H1 (cell line): Measurements from ENCODE around the gene TRMT61A. TPM values are rescaled to one million over a fixed set of nuclear protein-coding genes. Genes with fewer than 3 reads are reported as not detected.

Experiments
- BRCA1 ChIP-seq: IDR thresholded peaks from 2 replicates; pipeline ENCODE4 v1.6.1; 2012; ENCODE audit warnings: low read depth, low read length, improper control_type of control experiment
- CHD1 ChIP-seq: IDR thresholded peaks from 2 replicates; pipeline ENCODE4 v1.6.1; 2012; ENCODE audit warnings: low read depth, low read length, improper control_type of control experiment
- EP300 ChIP-seq, 2 experiments: IDR thresholded peaks; 1 replicate in 1 of 2; 2 replicates in 1 of 2; pipeline ENCODE4 v1.6.1; 2011 to 2012; ENCODE audit warnings: low read depth in 2 of 2, low read length in 2 of 2, mild to moderate bottlenecking in 2 of 2, borderline replicate concordance in 1 of 2, inconsistent platforms in 1 of 2, moderate library complexity in 1 of 2
- JUND ChIP-seq: IDR thresholded peaks from 2 replicates; pipeline ENCODE4 v1.6.1; 2011; ENCODE audit warnings: mild to moderate bottlenecking, improper control_type of control experiment, low read length
- SIX5 ChIP-seq: IDR thresholded peaks from 2 replicates; pipeline ENCODE4 v1.6.1; 2011; ENCODE audit warnings: mild to moderate bottlenecking, low read depth, low read length
- polyA plus RNA-seq, 7 experiments: library from polyadenylated mRNA; depleted of rRNA in 3 of 7; stranded (reverse) in 5 of 7; unstranded in 2 of 7; fragments of >200 nt in 5 of 7; fragments of 200-250 nt in 2 of 7; gene quantifications; 1 replicate in 5 of 7; 2 replicates in 1 of 7; 4 replicates in 1 of 7; pipeline versions ENCODE4 v1.2.1 to v1.2.3, GENCODE V29; 2011 to 2013; ENCODE audit warnings: missing spikeins in 2 of 7, mixed read lengths in 2 of 7
- total RNA-seq: library from RNA; stranded (reverse); fragmentation: NEBNext Ultra II Directional; extraction: Animal tissue kit (Norgen Biotek cat#: 25700); gene quantifications from 2 replicates; pipeline ENCODE4 v1.2.1, GENCODE V29; 2021
- TF ChIP-seq, protein P1 (sequence below): IDR thresholded peaks from 2 replicates; pipeline ENCODE4 v1.6.1; 2011; ENCODE audit warnings: low read length, improper control_type of control experiment

Gene TRMT61A
- total and polyA plus RNA-seq, 2 of the 8 experiments (the other 6 are each of a cell fraction or from before 2014, with no cell fraction given) = 15.8 to 19.0 TPM

DNA sequence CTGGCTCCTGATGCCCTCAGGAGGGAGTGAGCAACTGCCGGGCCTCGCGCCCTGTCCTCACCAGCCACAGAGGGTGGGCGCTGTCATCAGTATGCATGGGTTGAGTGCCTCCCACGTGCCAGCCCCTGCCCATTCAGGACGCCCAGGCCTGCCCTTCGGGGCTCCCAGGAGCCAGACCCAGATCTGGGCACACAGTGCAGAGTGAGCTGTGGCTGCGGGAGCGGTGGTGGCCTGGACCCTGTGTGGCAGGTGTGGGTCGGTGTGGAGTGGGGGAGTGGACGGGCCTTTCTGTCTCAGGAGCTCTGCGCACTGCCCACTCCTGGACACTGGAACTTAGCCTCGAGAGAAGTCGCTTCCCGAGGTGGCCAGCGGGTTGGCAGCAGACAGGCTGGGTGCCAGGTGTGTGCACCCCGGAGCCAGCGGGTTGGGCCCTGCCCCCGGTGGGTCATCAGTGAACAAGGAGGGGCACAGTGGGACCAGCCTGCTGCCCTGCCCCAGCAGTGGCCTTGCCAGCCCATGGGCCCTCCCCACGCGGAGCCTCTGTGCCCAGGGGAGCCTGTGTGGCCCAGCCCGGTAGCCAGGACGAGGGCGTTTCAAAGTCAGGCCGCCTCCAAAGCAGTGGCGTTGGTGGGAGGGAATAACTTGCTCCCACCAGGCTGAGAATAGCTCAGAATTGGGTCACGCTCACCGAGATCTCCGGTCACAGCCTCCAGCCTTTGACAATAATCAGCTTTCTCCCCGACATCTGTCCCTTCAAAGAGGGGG is 9.5 kb downstream of the TRMT61A start (continued):
- TF ChIP-seq, protein P1, sequence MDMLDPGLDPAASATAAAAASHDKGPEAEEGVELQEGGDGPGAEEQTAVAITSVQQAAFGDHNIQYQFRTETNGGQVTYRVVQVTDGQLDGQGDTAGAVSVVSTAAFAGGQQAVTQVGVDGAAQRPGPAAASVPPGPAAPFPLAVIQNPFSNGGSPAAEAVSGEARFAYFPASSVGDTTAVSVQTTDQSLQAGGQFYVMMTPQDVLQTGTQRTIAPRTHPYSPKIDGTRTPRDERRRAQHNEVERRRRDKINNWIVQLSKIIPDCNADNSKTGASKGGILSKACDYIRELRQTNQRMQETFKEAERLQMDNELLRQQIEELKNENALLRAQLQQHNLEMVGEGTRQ = no peak
- no peak for TF ChIP-seq BRCA1
- TF ChIP-seq EP300 (IDR thresholded peaks at IDR 0.05; ENCODE audit: borderline replicate concordance in 1 of 2, low read depth in 2 of 2, low read length in 2 of 2) = no peak
- TF ChIP-seq CHD1 = no peak
- no peak for TF ChIP-seq SIX5
- TF ChIP-seq JUND = no peak
